Right lobe of liver (tissue), 6 donors: ENCODE measurements around the gene RPTOR. TPM values are rescaled to one million over a fixed set of nuclear protein-coding genes. Genes with fewer than 3 reads are reported as not detected.

ENCODE experiments used
- ATAC-seq, 4 donors: fragments of 200-7000 bp; cut with Tn5 transposase; one replicate each; pipeline ENCODE4 v1.9.1; 2020; ENCODE audit warnings: mild to moderate bottlenecking in 4 of 4, moderate library complexity in 4 of 4
- DNase-seq, 3 donors: peaks; one replicate each; pipeline ENCODE4 v3.0.0-alpha.2; 2020
- H3K27ac ChIP-seq, 3 donors: fragments of 200-600 bp; one replicate each; pipeline ENCODE4 v1.8.0; 2022
- H3K27me3 ChIP-seq, 2 donors: fragments of 200-600 bp; one replicate each; pipeline ENCODE4 v1.8.0; 2022
- H3K36me3 ChIP-seq, 4 donors: fragments of 200-600 bp; sonication (generic) in 1 of 4; one replicate each; pipeline versions ENCODE4 v1.5.1 to v1.8.0; 2017 to 2022; ENCODE audit warnings: control low read depth in 1 of 4
- H3K4me1 ChIP-seq, 4 donors: fragments of 200-600 bp; sonication (generic) in 1 of 4; one replicate each; pipeline versions ENCODE4 v1.5.1 to v1.8.0; 2017 to 2022; ENCODE audit warnings: control low read depth in 1 of 4
- H3K4me3 ChIP-seq, 3 donors: fragments of 200-600 bp; one replicate each; pipeline ENCODE4 v1.8.0; 2022
- H3K9me3 ChIP-seq, 4 donors: fragments of 200-600 bp; sonication (generic) in 1 of 4; one replicate each; pipeline versions ENCODE4 v1.5.1 to v1.8.0; 2017 to 2022; ENCODE audit warnings: control low read depth in 1 of 4
- POLR2A ChIP-seq: fragments of 450-650 bp; IDR thresholded peaks from one replicate; pipeline ENCODE4 v1.6.1; 2017; ENCODE audit warnings: antibody characterized with exemption, mild to moderate bottlenecking
- WGBS: methylation state at CpG from one replicate; pipeline ENCODE4 v1.1.6; 2018; ENCODE audit warnings: low coverage, low lambda C conversion rate; ENCODE audit not compliant: insufficient coverage; ENCODE audit errors: missing lambda C conversion rate; 5-methylcytosine and 5-hydroxymethylcytosine counted together
- intact Hi-C, 2 donors: fragments of 100-400 bp; cut with DNase I; formaldehyde crosslinking; loops; one replicate each; pipeline versions ENCODE4 v1.11.2 to v1.14.1; 2022
- total RNA-seq, 6 experiments: library from RNA; depleted of rRNA in 2 of 6; stranded (reverse); fragments of >200 nt in 2 of 6; fragmentation: NEBNext Ultra II Directional in 3 of 6; extraction: Animal tissue kit (Norgen Biotek cat#: 25700) in 3 of 6; gene quantifications; one replicate each; pipeline versions ENCODE4 v1.1.0 to v1.2.4, GENCODE V29; 2016 to 2023
- TF ChIP-seq, protein P1 (sequence below), 4 donors: fragments of 200-600 bp in 3 of 4; fragments of 450-650 bp in 1 of 4; IDR thresholded peaks; one replicate each; pipeline versions ENCODE4 v1.5.1 to v1.8.0; 2016 to 2022; ENCODE audit warnings: antibody characterized with exemption in 4 of 4, mild to moderate bottlenecking in 2 of 4
- donor health status: DM: no; HTN: yes; CAD: no.
- donor health status: DM: no; HTN: no; CAD: no.
- donor health status: DM: no; HTN: no; CAD: no.
- donor health status: DM: no; HTN: yes; CAD: no.
- donor health status: DM: no; HTN: yes; CAD: no.

The RPTOR gene
- total RNA-seq, 6 experiments from 2014 or later, result 13.1 to 24.0 (median 15.5) TPM

DNA sequence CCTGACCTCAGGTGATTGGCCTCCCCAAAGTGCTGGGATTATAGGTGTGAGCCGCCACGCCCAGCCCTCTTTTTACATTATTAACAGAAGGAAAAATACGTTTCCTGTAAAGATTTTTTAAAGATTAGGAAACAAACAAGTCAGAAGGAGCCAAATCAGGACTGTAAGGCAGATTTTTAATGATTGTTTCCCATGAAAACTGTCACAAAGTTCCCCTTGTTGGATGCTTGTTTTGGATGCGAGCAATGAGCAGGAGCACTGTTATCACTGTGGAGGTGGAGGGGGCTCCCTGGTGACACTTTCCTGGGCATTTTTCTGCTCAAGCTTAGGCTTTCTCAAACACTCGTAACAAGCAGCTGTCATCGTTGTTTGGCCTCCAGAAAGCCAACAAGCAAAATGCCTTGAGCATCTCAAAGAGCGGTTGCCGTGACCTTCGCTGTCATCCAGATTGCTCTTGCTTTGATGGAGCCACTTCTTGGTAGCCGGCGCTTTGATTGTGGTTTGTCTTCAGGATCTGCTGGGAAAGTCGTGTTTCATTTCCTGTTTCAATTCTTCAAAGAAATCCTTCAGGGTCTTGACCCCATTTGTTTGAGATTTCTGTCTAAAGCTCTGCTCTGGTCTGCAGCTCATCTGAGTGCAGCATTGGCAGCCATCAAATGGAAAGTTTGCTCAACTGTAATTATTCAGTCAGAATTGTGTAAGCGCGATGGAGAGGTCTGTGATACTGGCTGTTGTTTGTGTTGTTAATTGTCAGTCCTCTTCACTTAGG lies 128.7 kb downstream of the RPTOR start:
- DNase-seq (no peak), ATAC-seq (peak in 2 of 4 donors; percentile 30 to 48)
- WGBS, result 62% methylated on average over 13 of the region's 14 CpGs
- TF ChIP-seq POLR2A, result no peak
- TF ChIP-seq, protein P1, sequence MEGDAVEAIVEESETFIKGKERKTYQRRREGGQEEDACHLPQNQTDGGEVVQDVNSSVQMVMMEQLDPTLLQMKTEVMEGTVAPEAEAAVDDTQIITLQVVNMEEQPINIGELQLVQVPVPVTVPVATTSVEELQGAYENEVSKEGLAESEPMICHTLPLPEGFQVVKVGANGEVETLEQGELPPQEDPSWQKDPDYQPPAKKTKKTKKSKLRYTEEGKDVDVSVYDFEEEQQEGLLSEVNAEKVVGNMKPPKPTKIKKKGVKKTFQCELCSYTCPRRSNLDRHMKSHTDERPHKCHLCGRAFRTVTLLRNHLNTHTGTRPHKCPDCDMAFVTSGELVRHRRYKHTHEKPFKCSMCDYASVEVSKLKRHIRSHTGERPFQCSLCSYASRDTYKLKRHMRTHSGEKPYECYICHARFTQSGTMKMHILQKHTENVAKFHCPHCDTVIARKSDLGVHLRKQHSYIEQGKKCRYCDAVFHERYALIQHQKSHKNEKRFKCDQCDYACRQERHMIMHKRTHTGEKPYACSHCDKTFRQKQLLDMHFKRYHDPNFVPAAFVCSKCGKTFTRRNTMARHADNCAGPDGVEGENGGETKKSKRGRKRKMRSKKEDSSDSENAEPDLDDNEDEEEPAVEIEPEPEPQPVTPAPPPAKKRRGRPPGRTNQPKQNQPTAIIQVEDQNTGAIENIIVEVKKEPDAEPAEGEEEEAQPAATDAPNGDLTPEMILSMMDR (IDR thresholded peaks at IDR 0.05), result no peak
- Histone ChIP-seq H3K9me3 (no peaks in the 10 kb centered on the region), H3K27ac (no peak overlapping the region), H3K27me3 (no peaks in the 10 kb centered on the region), H3K4me3 (no peak overlapping the region), H3K36me3 (no peaks in the 10 kb centered on the region), H3K4me1 (peaks cover 0 to 17% (median 0%) of the 10 kb centered on the region in 4 donors)
- intact Hi-C loops, result no loop called here

DNA sequence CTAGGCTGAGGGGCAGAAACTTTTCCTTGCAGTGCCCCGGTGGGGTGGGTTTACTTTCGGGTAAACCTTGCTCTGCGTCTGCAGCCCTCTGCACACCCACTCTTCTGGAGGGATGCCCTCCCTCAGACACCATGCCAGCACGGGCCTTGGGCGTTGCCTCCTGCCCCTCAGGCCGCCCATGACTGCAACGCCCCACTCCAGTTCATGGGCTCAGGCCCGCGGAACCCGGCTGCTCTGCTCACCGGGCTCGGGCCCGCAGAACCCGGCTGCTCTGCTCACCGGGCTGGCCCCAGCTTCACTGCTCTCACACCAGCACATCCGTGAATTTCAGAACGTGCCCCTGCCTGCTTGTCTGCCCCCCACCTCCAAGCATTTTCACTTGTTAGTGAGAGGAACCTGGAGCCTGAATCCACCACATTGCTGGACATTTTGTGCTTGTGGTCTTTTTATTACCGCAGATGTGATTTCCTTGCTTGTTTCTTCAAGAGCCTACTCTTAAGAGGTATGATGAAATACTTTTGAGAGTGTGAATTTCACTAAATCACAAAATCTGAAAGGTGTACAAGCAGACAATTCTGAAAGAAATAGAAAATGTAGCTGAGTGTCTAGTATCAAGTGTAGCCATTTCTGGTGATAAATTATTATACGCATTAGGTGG lies 130.9 kb downstream of the RPTOR start:
- intact Hi-C loops, result no loop called here
- H3K36me3 ChIP-seq, result no peaks in the 10 kb centered on the region
- no peak overlapping the region for H3K27ac ChIP-seq
- TF ChIP-seq, protein P1 (IDR thresholded peaks at IDR 0.05), result no peak
- TF ChIP-seq POLR2A, result no peak
- H3K4me1 ChIP-seq, result peaks cover 0 to 17% (median 0%) of the 10 kb centered on the region in 4 donors
- H3K27me3 ChIP-seq, result no peaks in the 10 kb centered on the region
- ATAC-seq (no peak), DNase-seq (no peak)
- H3K4me3 ChIP-seq, result no peak overlapping the region
- 76% methylated on average over 6 of the region's 19 CpGs for WGBS
- no peaks in the 10 kb centered on the region for H3K9me3 ChIP-seq

DNA sequence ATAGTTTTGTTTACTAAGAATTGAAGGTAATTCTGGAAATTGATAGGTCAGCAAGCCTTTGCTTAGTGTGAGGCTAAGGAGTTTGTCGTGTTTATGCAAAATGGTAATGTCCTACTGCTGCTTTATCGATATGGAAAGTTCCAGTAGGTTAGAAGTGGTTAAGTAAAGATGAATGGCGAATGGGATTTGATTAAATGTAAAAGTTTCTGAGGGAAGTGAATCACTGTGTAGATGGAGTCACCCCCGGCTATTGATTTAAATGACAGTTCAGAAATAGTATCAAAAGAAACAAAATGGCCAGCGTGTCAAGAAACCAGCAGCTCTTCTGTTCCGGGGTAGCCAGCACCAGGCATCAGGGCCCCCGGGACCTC lies 131.4 kb downstream of the RPTOR start:
- H3K27me3 ChIP-seq, result no peaks in the 10 kb centered on the region
- no peak overlapping the region for H3K27ac ChIP-seq

DNA sequence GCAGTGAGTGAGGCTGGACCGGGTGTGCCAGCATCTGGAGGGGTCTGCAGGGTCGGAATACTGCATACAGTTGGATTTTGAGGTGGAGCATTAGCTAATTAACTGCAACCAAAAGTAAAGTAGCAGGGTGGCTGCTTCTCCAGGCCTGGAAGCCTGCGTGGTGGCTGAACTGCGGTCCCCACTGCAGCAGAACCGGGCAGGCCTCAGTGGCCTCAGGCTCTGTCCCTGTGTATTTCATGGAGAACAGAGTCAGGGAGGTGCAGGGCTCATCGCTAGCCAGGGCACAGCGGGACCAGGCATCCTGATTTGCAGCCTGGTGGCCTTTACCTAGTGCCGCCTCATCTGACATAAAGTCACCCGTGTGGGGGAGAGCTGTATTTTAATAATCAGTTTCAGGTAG lies 131.9 kb downstream of the RPTOR start:
- Histone ChIP-seq H3K27ac (no peak overlapping the region), H3K4me3 (no peak overlapping the region), H3K27me3 (no peaks in the 10 kb centered on the region), H3K36me3 (no peaks in the 10 kb centered on the region), H3K4me1 (peaks cover 0 to 10% (median 0%) of the 10 kb centered on the region in 4 donors), H3K9me3 (no peaks in the 10 kb centered on the region)
- 93% methylated on average over 3 of the region's 9 CpGs for WGBS
- TF ChIP-seq, protein P1 (IDR thresholded peaks at IDR 0.05), result no peak
- TF ChIP-seq POLR2A, result no peak
- DNase-seq (no peak), ATAC-seq (no peak)
- intact Hi-C loops, result no loop called here

More for the DNA sequence above, 131.4 kb downstream of the RPTOR start:
- 80% methylated on average over 6 of the region's 7 CpGs for WGBS
- H3K4me1 ChIP-seq, result peaks cover 0 to 14% (median 0%) of the 10 kb centered on the region in 4 donors
- TF ChIP-seq, protein P1 (IDR thresholded peaks at IDR 0.05), result no peak
- no peak for TF ChIP-seq POLR2A
- intact Hi-C loops, result no loop called here
- no peaks in the 10 kb centered on the region for H3K36me3 ChIP-seq
- ATAC-seq (no peak), DNase-seq (no peak)
- H3K9me3 ChIP-seq, result no peaks in the 10 kb centered on the region
- H3K4me3 ChIP-seq, result no peak overlapping the region
